Epidermal melanocyte (primary cell): ENCODE results near the gene MAP2K2.

Experiments used
- DNase-seq: peaks from one replicate; pipeline ENCODE4 v3.0.0; 2011; ENCODE audit warnings: low spot score; ENCODE audit not compliant: insufficient read length

MAP2K2 gene

DNA sequence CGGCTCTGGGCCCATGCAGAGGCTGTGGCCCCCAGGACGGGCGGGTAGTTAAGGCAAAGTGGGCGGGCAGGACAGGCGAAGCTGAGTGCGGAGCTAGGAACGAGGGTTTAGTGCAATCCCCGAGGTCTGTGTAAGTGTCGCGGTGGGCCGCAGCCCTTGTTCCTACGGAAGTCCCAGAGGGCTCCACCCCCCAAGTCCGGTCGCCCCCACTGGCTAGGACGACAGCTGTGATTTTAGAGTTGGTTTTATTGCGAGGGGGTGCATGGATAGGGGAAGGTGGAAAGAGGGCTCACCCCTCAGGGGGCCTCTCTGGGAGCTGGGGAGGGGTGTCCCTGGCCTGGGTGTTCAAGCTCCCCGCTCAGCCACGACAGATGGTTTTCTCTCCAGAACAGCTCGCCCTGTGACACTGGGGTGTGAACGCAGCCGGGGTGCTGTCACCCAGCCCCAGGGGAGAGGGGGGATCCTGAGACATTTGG lies 78.9 kb downstream of the MAP2K2 start:
- no peak for DNase-seq

DNA sequence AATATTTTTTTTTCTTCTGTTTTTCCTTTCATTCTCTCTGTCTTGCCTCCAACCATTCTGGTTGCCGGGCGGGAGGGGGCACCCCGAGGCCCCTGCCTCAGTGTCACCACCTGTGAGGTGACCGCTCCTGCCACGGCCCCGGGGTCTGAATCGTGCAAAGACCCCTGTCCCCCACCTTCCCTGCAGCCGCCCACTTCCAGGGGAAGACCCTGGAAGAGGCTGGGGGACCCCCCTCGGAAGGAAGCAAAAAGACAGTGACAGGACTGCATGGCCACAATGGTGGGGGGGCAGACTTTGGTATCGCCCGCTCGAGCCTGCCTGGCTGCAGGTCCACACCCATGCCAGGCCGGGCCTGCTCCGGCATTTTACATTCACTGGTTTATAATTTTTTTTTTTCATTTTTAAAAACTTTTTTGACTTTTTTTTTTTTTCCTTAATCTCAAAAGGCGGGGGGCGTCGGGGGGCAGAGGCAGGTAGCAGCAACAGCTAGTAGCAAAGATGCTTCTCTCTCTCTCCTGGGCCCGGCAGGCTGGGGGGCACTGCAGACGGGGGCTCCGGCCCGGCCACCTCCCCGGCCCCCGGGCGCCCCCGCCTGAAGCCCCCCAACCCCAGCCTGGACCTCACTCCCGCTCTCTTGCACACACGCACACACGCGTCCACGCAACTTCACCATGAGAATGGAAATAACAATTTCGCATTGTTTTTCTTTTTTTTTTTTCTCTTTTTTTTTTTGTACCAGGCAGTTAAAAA lies 79.8 kb downstream of the MAP2K2 start:
- DNase-seq = no peak

DNA sequence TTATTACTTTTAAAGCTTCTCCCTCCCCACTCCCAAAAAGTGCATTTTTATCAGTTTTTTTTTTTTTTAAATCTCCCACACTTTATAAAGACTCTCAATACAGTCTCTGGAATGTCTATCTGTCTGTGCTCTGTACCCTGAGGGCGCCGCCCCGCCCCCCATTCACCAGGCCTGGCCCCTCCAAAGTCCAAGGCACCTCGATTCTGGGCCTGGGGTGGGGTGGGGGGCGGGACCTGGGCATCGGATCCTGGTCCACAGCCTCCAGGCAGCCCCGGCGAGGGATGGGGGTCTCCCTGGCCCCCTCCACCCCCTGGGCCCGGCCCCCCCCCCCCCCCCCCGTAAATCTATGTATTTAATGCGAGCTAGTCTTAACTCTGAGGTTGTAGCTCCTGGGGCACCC lies 80.5 kb downstream of the MAP2K2 start:
- DNase-seq = no peak

DNA sequence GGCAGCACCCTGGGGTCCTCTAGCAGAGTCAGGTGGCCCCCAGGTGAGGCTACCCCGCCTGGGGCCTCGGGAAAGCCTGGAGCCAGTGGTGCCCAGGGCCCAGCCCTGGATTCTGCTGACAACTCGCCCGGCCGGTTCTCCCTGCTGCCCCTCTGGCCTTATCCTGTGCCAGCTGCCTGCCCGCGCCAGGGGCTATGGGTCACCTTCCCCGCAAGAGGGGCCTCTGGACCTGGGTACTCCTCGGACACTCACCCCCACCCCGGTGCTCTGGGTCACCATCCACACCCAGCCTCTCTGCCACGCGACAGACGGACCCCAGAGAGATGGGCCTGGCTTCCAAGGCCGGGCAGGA lies 81.2 kb downstream of the MAP2K2 start:
- DNase-seq = no peak

DNA sequence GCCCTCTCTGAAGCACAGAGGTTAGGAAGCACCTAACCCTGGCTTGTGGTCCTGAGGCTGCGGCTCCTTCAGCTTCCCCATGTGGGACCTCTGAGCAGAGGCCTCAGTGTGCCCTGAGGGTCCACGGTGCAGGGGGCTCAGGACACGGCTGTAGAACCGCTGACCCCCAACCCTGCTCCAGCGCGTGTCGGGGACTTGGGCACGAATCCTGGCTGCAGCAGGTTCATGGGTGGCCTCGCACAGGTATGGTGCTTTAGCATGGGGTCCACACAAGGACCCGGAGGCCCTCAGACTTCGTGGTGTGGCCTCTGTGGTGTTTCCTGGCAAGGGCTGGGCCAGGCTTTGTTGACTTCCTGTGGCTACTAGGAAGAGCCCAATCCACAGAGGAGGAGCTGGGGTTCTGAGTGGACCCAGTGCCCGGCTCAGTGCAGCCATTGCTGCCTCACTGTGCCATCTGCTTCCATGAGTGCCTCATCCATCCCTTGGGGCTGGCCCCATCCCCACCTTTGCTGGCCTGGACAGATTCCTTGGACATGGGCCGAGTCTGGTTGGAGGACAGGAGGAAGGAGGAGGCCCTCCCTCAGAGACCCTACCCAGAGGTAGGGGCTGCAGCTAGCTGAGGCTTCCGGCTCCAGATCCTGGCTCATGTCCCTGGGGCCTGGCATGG lies 81.7 kb downstream of the MAP2K2 start:
- no peak for DNase-seq
